GM18867 (cell line): ENCODE results near the gene KRT6B.
"Not testable (repeated sequence)": the region's sequence is repeated elsewhere in the genome, so short reads cannot be mapped to it uniquely, and the experiment has no call there.

Experiments used
- ATAC-seq: cut with Tn5 transposase; IDR thresholded peaks from one replicate; pipeline ENCODE4 v1.9.1; 2021; ENCODE audit warnings: mild to moderate bottlenecking, moderate library complexity; ENCODE audit not compliant: unreplicated experiment

KRT6B gene

GRCh38 chr12:52452101-52452500 lies at the start of gene KRT6B:
Gene KRT6B (minus strand): TSS chr12:52452146. CDS start chr12:52452078, 68 bp downstream.
- no peak for ATAC-seq

GRCh38 chr12:52501490-52501889 lies 49.5 kb upstream of the KRT6B start:
- no peak for ATAC-seq

- ATAC-seq = not testable (repeated sequence)
Observed at GRCh38 chr12:52500574-52500973, 48.6 kb upstream of the KRT6B start.

- no peak for ATAC-seq
Observed at GRCh38 chr12:52499806-52500560, 48.0 kb upstream of the KRT6B start.

- no peak for ATAC-seq
Observed at GRCh38 chr12:52498946-52499345, 47.0 kb upstream of the KRT6B start.

GRCh38 chr12:52497975-52498374 lies 46.0 kb upstream of the KRT6B start:
- no peak for ATAC-seq

GRCh38 chr12:52496590-52497071 lies 44.7 kb upstream of the KRT6B start:
- no peak for ATAC-seq

GRCh38 chr12:52496054-52496453 lies 44.1 kb upstream of the KRT6B start:
- ATAC-seq = no peak

- ATAC-seq = no peak
Observed at GRCh38 chr12:52495389-52495788, 43.4 kb upstream of the KRT6B start.

GRCh38 chr12:52494518-52494917 lies 42.6 kb upstream of the KRT6B start:
- ATAC-seq = no peak

- no peak for ATAC-seq
Observed at GRCh38 chr12:52494100-52494499, 42.2 kb upstream of the KRT6B start.

GRCh38 chr12:52493172-52493571 lies 41.2 kb upstream of the KRT6B start, which contains the start of gene KRT6A:
Gene KRT6A (minus strand): TSS chr12:52493257. CDS start chr12:52493188, 69 bp downstream.
- no peak for ATAC-seq

- ATAC-seq = not testable (repeated sequence)
Observed at GRCh38 chr12:52492405-52492804, 40.5 kb upstream of the KRT6B start.

- ATAC-seq = not testable (repeated sequence)
Observed at GRCh38 chr12:52491495-52491894, 39.5 kb upstream of the KRT6B start.

- ATAC-seq = no peak
Observed at GRCh38 chr12:52488736-52489135, 36.8 kb upstream of the KRT6B start.

GRCh38 chr12:52487744-52488443 lies 35.9 kb upstream of the KRT6B start:
- ATAC-seq = not testable (repeated sequence)

GRCh38 chr12:52487211-52487610 lies 35.3 kb upstream of the KRT6B start:
- ATAC-seq = no peak

- no peak for ATAC-seq
Observed at GRCh38 chr12:52486166-52487105, 34.5 kb upstream of the KRT6B start.

GRCh38 chr12:52480073-52480472 lies 28.1 kb upstream of the KRT6B start:
- ATAC-seq = no peak

GRCh38 chr12:52477651-52478050 lies 25.7 kb upstream of the KRT6B start:
- ATAC-seq = no peak

GRCh38 chr12:52474212-52474611 lies 22.3 kb upstream of the KRT6B start:
- ATAC-seq = no peak
